OCI-LY1 (cell line): ENCODE results near the gene SIGLEC6.

Source experiments
- H2AFZ ChIP-seq: fragments of 200-600 bp; sonication (generic), shearing (Covaris generic); 2 replicates; pipeline ENCODE4 v1.6.0; 2014; ENCODE audit warnings: antibody characterized with exemption, mild to moderate bottlenecking, low read length
- H3F3A ChIP-seq: fragments of 200-600 bp; sonication (generic), shearing (Covaris generic); 2 replicates; pipeline ENCODE4 v1.6.0; 2014; ENCODE audit warnings: mild to moderate bottlenecking, antibody characterized with exemption, low read length, moderate library complexity; ENCODE audit not compliant: insufficient read depth
- H3K27ac ChIP-seq: fragments of 200-600 bp; sonication (generic); 2 replicates; pipeline ENCODE4 v1.5.1; 2014; ENCODE audit warnings: low read length, mixed run types, mild to moderate bottlenecking, low read depth; ENCODE audit not compliant: poor library complexity, severe bottlenecking
- H3K27me3 ChIP-seq: fragments of 200-600 bp; sonication (generic); 2 replicates; pipeline ENCODE4 v1.6.0; 2014; ENCODE audit warnings: antibody characterized with exemption, mild to moderate bottlenecking, low read length, moderate library complexity; ENCODE audit not compliant: insufficient read depth
- H3K36me3 ChIP-seq: fragments of 200-600 bp; sonication (generic); 2 replicates; pipeline ENCODE4 v1.6.1; 2014; ENCODE audit warnings: mild to moderate bottlenecking, antibody characterized with exemption, low read length, moderate library complexity, mixed read lengths; ENCODE audit not compliant: insufficient read depth
- H3K4me1 ChIP-seq: fragments of 200-600 bp; sonication (generic); 2 replicates; pipeline ENCODE4 v1.5.1; 2014; ENCODE audit warnings: mild to moderate bottlenecking, low read length, moderate library complexity; ENCODE audit not compliant: insufficient read depth, severe bottlenecking
- H3K4me2 ChIP-seq: fragments of 200-600 bp; sonication (generic), shearing (Covaris generic); 2 replicates; pipeline ENCODE4 v1.6.1; 2014; ENCODE audit warnings: low read length
- H3K4me3 ChIP-seq: fragments of 200-600 bp; sonication (generic); 2 replicates; pipeline ENCODE4 v1.5.1; 2014; ENCODE audit warnings: low read length, low read depth, mild to moderate bottlenecking, mixed read lengths; ENCODE audit not compliant: poor library complexity, severe bottlenecking
- H3K79me2 ChIP-seq: fragments of 200-600 bp; shearing (Covaris generic); 2 replicates; pipeline ENCODE4 v1.6.1; 2016; ENCODE audit warnings: mixed run types, low read length, mixed read lengths; ENCODE audit not compliant: insufficient read depth
- H3K9ac ChIP-seq: fragments of 200-600 bp; sonication (generic), shearing (Covaris generic); 2 replicates; pipeline ENCODE4 v1.6.1; 2014; ENCODE audit warnings: mild to moderate bottlenecking, low read length, mixed read lengths
- H3K9me2 ChIP-seq: fragments of 200-600 bp; sonication (generic), shearing (Covaris generic); 2 replicates; pipeline ENCODE4 v1.6.1; 2014; ENCODE audit warnings: low read depth, mild to moderate bottlenecking, low read length, mixed read lengths
- H3K9me3 ChIP-seq: fragments of 200-600 bp; shearing (Covaris generic); 2 replicates; pipeline ENCODE4 v1.6.1; 2014; ENCODE audit warnings: low read length, mixed read lengths
- H4K20me1 ChIP-seq: fragments of 200-600 bp; sonication (generic), shearing (Covaris generic); 2 replicates; pipeline ENCODE4 v1.6.0; 2016; ENCODE audit warnings: mild to moderate bottlenecking, low read length; ENCODE audit not compliant: insufficient read depth
- CTCF ChIP-seq: fragments of 200-600 bp; sonication (generic), shearing (Covaris generic); IDR thresholded peaks from 2 replicates; pipeline ENCODE4 v1.5.1; 2017; ENCODE audit warnings: mild to moderate bottlenecking, antibody characterized with exemption, low read length, moderate library complexity, mixed read lengths
- EZH2 ChIP-seq: fragments of 200-600 bp; sonication (generic), shearing (Covaris generic); IDR thresholded peaks from 2 replicates; pipeline ENCODE4 v1.8.0; 2017; ENCODE audit warnings: borderline replicate concordance, mixed run types, mild to moderate bottlenecking, antibody characterized with exemption, low read length, moderate library complexity, mixed read lengths

The SIGLEC6 gene

GRCh38 chr19:51572908-51573307 lies 41.4 kb upstream of the SIGLEC6 start:
- no peak overlapping the region; the same call in 1 of the 2 replicates for H3K9ac ChIP-seq
- peak overlapping the region; percentile 98; the same call in 1 of the 2 replicates for H3K4me2 ChIP-seq
- no peak overlapping the region for H3K27ac ChIP-seq
- H3K4me1 ChIP-seq: peaks cover 20% of the 10 kb centered on the region
- peaks cover 4% of the 10 kb centered on the region; the same call in 1 of the 2 replicates for H3K79me2 ChIP-seq
- no peaks in the 10 kb centered on the region for H3K27me3 ChIP-seq
- TF ChIP-seq EZH2 (no peak), CTCF (no peak)
- peaks cover 39% of the 10 kb centered on the region for H3K36me3 ChIP-seq
- no peak overlapping the region for H2AFZ ChIP-seq
- H3K9me2 ChIP-seq: no peaks in the 10 kb centered on the region
- no peak overlapping the region for H3K4me3 ChIP-seq
- no peaks in the 10 kb centered on the region for H3F3A ChIP-seq
- H3K9me3 ChIP-seq: no peaks in the 10 kb centered on the region
- H4K20me1 ChIP-seq: no peaks in the 10 kb centered on the region

DNA sequence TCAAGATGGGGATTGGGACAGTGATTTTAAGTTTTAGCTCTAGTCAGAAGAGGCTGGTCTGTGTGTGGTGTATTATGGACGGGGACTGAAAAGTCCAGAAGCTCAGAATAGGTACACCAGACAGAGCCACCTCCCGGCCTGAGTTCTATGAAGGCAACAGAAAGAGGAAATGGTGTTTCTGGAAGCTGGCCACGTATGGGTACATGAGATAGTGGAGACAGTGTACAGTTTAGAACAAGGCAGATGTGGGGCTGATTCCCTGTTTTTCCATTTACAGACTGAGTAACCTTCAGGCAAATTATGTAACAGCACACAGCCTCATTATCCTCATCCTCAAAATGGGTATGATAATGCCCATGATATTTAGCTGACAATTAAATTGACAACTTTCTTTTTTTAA lies 40.9 kb upstream of the SIGLEC6 start:
- no peak for TF ChIP-seq CTCF
- TF ChIP-seq EZH2: no peak
- Histone ChIP-seq H3F3A (no peaks in the 10 kb centered on the region), H3K9ac (peak overlapping the region; percentile 67), H3K9me2 (no peaks in the 10 kb centered on the region), H3K27ac (peak overlapping the region; percentile 18), H3K4me2 (peak overlapping the region; percentile 98), H3K36me3 (peaks cover 39% of the 10 kb centered on the region), H3K4me3 (peak overlapping the region; percentile 83), H3K27me3 (no peaks in the 10 kb centered on the region), H3K4me1 (peaks cover 20% of the 10 kb centered on the region), H3K79me2 (peaks cover 4% of the 10 kb centered on the region; the same call in 1 of the 2 replicates), H3K9me3 (no peaks in the 10 kb centered on the region), H4K20me1 (no peaks in the 10 kb centered on the region), H2AFZ (no peak overlapping the region)

DNA sequence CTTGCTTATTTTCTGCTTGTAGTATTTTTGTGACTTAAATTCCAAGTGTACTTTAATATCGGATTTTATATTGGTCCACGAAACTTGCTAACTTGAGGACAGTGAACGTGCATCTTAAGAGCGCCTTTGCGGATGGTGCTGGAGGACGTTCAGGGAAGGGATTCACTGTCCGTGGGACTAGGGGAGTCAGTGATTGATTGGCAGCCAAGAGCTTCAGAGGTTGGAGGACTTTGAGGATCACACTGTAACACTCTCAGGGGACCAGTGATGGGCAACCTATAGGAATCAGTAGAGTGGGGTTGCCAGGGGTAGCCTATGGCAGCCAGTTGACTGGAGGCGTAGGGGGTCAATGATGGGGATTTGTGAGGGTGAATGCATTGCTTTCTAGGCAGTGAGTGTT lies 40.1 kb upstream of the SIGLEC6 start:
- H2AFZ ChIP-seq: no peak overlapping the region
- TF ChIP-seq CTCF: no peak
- no peak for TF ChIP-seq EZH2
- peaks cover 33% of the 10 kb centered on the region for H3K36me3 ChIP-seq
- no peaks in the 10 kb centered on the region for H3K9me2 ChIP-seq
- H3K79me2 ChIP-seq: peaks cover 4% of the 10 kb centered on the region; the same call in 1 of the 2 replicates
- no peaks in the 10 kb centered on the region for H3F3A ChIP-seq
- H3K4me2 ChIP-seq: peak overlapping the region; percentile 98
- H3K4me3 ChIP-seq: peak overlapping the region; percentile 83
- H3K9me3 ChIP-seq: no peaks in the 10 kb centered on the region
- no peaks in the 10 kb centered on the region for H3K27me3 ChIP-seq
- H3K4me1 ChIP-seq: peaks cover 20% of the 10 kb centered on the region
- peak overlapping the region; percentile 67 for H3K9ac ChIP-seq
- no peaks in the 10 kb centered on the region for H4K20me1 ChIP-seq
- no peak overlapping the region for H3K27ac ChIP-seq
